HEK293T (cell line): ENCODE results near the gene TEX10.

Source experiments
- ELF4 ChIP-seq: fragments of 450-650 bp; IDR thresholded peaks from 2 replicates; pipeline ENCODE4 v1.6.1; 2017; ENCODE audit warnings: antibody characterized with exemption
- FOXK2 ChIP-seq: fragments of 450-650 bp; IDR thresholded peaks from 2 replicates; pipeline ENCODE4 v1.6.1; 2016; ENCODE audit warnings: mild to moderate bottlenecking
- FOXM1 ChIP-seq: fragments of 450-650 bp; IDR thresholded peaks from 2 replicates; pipeline ENCODE4 v1.6.1; 2017; ENCODE audit warnings: mild to moderate bottlenecking, borderline replicate concordance
- LEF1 ChIP-seq: fragments of 450-650 bp; IDR thresholded peaks from 2 replicates; pipeline ENCODE4 v1.6.1; 2017; ENCODE audit warnings: mild to moderate bottlenecking, borderline replicate concordance
- SP1 ChIP-seq: fragments of 450-650 bp; IDR thresholded peaks from 2 replicates; pipeline ENCODE4 v1.6.1; 2017
- SUZ12 ChIP-seq: fragments of 450-650 bp; IDR thresholded peaks from 2 replicates; pipeline ENCODE4 v1.6.1; 2016; ENCODE audit warnings: mild to moderate bottlenecking
- TARDBP ChIP-seq: fragments of 450-650 bp; IDR thresholded peaks from 2 replicates; pipeline ENCODE4 v1.6.1; 2016
- ZNF384 ChIP-seq: fragments of 450-650 bp; IDR thresholded peaks from 2 replicates; pipeline ENCODE4 v1.6.1; 2016

GRCh38 chr9:100350188-100350587 lies 2.6 kb downstream of the TEX10 start:
- TF ChIP-seq SP1 (no peak), ZNF384 (no peak), LEF1 (no peak), TARDBP (no peak), ELF4 (no peak), FOXK2 (no peak), FOXM1 (no peak), SUZ12 (no peak)
